ENCODE measurements around the gene OR8H2.
"Not testable (repeated sequence)": the region's sequence is repeated elsewhere in the genome, so short reads cannot be mapped to it uniquely, and the experiment has no call there.

Gene OR8H2

GRCh38 chr11:56103210-56103737 is at the start of gene OR8H2:
Gene OR8H2 (plus strand): TSS chr11:56103687. CDS start chr11:56105043, 1,356 bp downstream.
- DNase-seq, result no peak

- DNase-seq, result not testable (repeated sequence)
Measured at GRCh38 chr11:56056366-56056765, 47.1 kb upstream of the OR8H2 start.

- not testable (repeated sequence) for DNase-seq
Measured at GRCh38 chr11:56057661-56058237, 45.7 kb upstream of the OR8H2 start.

GRCh38 chr11:56058260-56058780 is 45.2 kb upstream of the OR8H2 start:
- not testable (repeated sequence) for DNase-seq

- DNase-seq, result no peak
Measured at GRCh38 chr11:56066980-56067379, 36.5 kb upstream of the OR8H2 start.

- DNase-seq, result no peak
Measured at GRCh38 chr11:56089697-56090096, 13.8 kb upstream of the OR8H2 start.

- no peak for DNase-seq
Measured at GRCh38 chr11:56093008-56093407, 10.5 kb upstream of the OR8H2 start, which contains the start of gene OR8I2. Gene OR8I2 (plus strand): TSS chr11:56093308. CDS start chr11:56093308, 0 bp downstream.

GRCh38 chr11:56122073-56122472 is 18.6 kb downstream of the OR8H2 start, which contains the start of gene OR8H3:
Gene OR8H3 (plus strand): TSS chr11:56122373. CDS start chr11:56122373, 0 bp downstream.
- DNase-seq, result no peak

- no peak for DNase-seq
Measured at GRCh38 chr11:56140151-56140661, 36.7 kb downstream of the OR8H2 start, which contains the start of gene OR8J3. Gene OR8J3 (minus strand): TSS chr11:56140201. CDS start chr11:56137718, 2,483 bp downstream.

GRCh38 chr11:56143681-56144080 is 40.2 kb downstream of the OR8H2 start:
- not testable (repeated sequence) for DNase-seq

- DNase-seq, result no peak
Measured at GRCh38 chr11:56151376-56151775, 47.9 kb downstream of the OR8H2 start.

GRCh38 chr11:56152333-56152732 is 48.8 kb downstream of the OR8H2 start:
- DNase-seq, result no peak
